ENCODE results near the gene PRPSAP2. TPM values are rescaled to one million over a fixed set of nuclear protein-coding genes. Genes with fewer than 3 reads are reported as not detected.
"Not testable (repeated sequence)": the region's sequence is repeated elsewhere in the genome, so short reads cannot be mapped to it uniquely, and the experiment has no call there.

Gene PRPSAP2
- total RNA-seq, 1 donor from 2014 or later, result 74.0 TPM

DNA sequence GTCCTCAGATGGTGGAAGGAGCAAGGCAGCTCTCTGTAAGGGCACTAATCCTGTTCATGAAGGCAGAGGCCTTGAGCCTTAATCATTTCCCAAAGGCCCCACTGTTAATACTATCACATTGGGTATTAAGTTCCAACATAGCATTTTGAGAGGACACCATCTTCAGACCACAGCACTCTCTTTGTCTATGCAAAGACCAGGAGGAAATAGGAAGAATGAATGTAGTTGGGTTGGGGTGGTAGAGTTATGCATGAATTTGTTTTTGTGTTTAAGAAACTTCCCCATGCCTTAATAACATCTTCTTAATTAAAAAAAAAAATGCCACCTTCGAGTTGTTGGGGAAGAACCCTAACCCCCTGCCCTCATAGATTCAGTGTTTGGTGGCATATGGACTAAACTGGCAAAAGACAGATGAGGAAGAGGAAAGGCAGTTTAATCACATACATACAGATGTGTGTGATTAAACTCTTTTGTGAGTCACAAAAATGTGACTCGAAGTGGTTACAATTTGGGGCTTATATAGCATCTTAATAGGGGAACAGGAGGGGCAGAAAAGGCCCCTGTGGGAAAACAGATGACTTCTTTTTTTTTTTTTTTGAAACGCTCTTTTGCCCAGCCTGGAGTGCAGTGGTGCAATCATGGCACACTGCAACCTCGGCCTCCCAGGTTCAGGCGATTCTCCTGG is 59.0 kb downstream of the PRPSAP2 start:
- intact Hi-C loops (cut with micrococcal nuclease), result no loop called here
- no peaks in the 10 kb centered on the region for H3K27me3 Mint-ChIP-seq
- H3K4me1 Mint-ChIP-seq, result peaks cover 35% of the 10 kb centered on the region
- no peak overlapping the region for H3K27ac Mint-ChIP-seq
- peaks cover 55% of the 10 kb centered on the region for H3K36me3 Mint-ChIP-seq (ENCODE audit: low read depth)
- H3K9me3 Mint-ChIP-seq, result no peaks in the 10 kb centered on the region
- DNase-seq, result no peak
- no peak overlapping the region for H3K4me3 Mint-ChIP-seq

DNA sequence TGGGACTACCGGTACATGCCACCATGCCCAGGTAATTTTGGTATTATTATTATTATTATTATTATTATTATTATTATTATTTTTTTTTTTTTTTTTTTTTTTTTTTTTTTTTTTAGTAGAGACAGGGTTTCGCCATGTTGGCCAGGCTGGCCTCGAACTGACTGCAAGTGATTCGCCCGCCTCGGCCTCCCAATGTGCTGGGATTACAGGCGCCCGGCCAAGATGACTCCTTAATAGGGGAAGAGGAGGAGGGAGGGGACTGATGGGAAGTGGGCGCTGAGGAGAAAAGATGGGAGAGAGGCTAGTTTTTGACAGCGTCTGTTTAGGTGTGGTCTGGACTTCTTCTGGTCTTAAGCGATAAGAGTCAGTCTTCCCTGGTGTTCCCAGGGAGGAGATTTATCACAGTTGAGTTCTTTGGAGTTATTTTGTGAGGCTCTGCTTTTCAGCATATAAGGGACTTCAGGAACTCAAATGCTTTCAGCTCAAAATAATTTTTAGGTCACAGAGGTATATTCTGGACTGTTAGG is 59.6 kb downstream of the PRPSAP2 start:
- Mint-ChIP-seq H3K36me3 (ENCODE audit: low read depth) (peaks cover 50% of the 10 kb centered on the region), H3K27ac (no peak overlapping the region), H3K4me1 (peaks cover 39% of the 10 kb centered on the region), H3K27me3 (no peaks in the 10 kb centered on the region), H3K4me3 (no peak overlapping the region), H3K9me3 (no peaks in the 10 kb centered on the region)
- DNase-seq, result no peak
- intact Hi-C loops (cut with micrococcal nuclease), result no loop called here

DNA sequence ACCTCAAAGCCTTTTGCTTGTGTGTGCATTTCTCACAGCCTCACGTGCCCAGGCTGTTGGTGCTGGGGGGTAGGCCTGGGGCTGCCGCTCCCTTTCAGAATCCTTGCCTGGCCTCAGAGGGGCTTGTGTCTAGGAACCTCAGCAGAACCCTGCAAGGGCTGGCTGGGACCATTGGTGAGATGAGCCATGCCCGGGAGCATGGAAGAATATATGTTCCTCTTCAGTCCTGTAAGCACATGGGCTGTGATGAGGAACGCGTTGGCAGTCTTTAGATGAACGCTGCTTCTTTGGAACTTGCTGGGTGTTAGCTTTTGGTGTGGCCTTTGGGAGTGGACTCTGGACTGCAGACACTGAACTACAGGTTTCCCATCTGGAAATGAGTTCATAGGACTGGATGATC is 62.0 kb downstream of the PRPSAP2 start:
- peaks cover 45% of the 10 kb centered on the region for H3K4me1 Mint-ChIP-seq
- no peaks in the 10 kb centered on the region for H3K9me3 Mint-ChIP-seq
- peaks cover 46% of the 10 kb centered on the region for H3K36me3 Mint-ChIP-seq (ENCODE audit: low read depth)
- H3K27ac Mint-ChIP-seq, result peak overlapping the region; percentile 8
- no peak for DNase-seq
- no peak overlapping the region for H3K4me3 Mint-ChIP-seq
- H3K27me3 Mint-ChIP-seq, result no peaks in the 10 kb centered on the region
- intact Hi-C loops (cut with micrococcal nuclease), result no loop called here

GRCh38 chr17:18920911-18921441 is 63.0 kb downstream of the PRPSAP2 start:
- Mint-ChIP-seq H3K36me3 (ENCODE audit: low read depth) (peaks cover 42% of the 10 kb centered on the region), H3K27me3 (no peaks in the 10 kb centered on the region), H3K27ac (peak overlapping the region; percentile 90), H3K4me3 (peak overlapping the region; percentile 64), H3K9me3 (no peaks in the 10 kb centered on the region), H3K4me1 (peaks cover 54% of the 10 kb centered on the region)
- peak; percentile 70 for DNase-seq
- intact Hi-C loops (cut with micrococcal nuclease), result no loop called here

DNA sequence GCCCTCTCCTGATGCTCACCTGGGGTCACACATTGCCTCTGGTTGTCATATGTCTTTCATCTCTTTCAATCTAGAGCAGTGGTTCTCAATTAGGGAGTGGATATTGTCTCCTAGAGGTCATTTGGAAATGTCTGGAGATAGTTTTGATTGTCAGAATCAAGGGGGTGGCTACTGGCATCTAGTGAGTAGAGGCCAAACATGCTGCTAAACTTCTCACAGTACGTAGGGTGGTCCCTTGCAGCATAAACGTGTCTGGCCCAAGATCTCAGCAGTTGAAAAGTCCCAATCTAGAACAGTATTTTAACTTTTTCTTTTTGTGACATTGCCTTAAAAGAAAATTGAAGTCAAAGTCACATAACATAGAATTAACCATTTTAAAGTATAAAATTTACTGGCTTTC is 63.6 kb downstream of the PRPSAP2 start:
- intact Hi-C loops (cut with micrococcal nuclease), result no loop called here
- Mint-ChIP-seq H3K27me3 (no peaks in the 10 kb centered on the region), H3K4me3 (peak overlapping the region; percentile 64), H3K4me1 (peaks cover 54% of the 10 kb centered on the region), H3K36me3 (ENCODE audit: low read depth) (peaks cover 37% of the 10 kb centered on the region), H3K9me3 (no peaks in the 10 kb centered on the region), H3K27ac (peak overlapping the region; percentile 90)
- no peak for DNase-seq

- Mint-ChIP-seq H3K9me3 (no peaks in the 10 kb centered on the region), H3K27ac (peak overlapping the region; percentile 90), H3K4me1 (peaks cover 51% of the 10 kb centered on the region), H3K4me3 (peak overlapping the region; percentile 64), H3K27me3 (no peaks in the 10 kb centered on the region), H3K36me3 (ENCODE audit: low read depth) (peaks cover 36% of the 10 kb centered on the region)
- intact Hi-C loops (cut with micrococcal nuclease), result loop anchor here (1.0 kb wide), 2 partner anchors 21 to 62 kb away; no protein-coding TSS in a partner anchor
- peak; percentile 69 for DNase-seq
These were observed 64.1 kb downstream of the PRPSAP2 start for GRCh38 chr17:18921912-18922451.

GRCh38 chr17:18922596-18922995 is 64.7 kb downstream of the PRPSAP2 start:
- Mint-ChIP-seq H3K36me3 (ENCODE audit: low read depth) (peaks cover 35% of the 10 kb centered on the region), H3K27ac (peak overlapping the region; percentile 90), H3K4me1 (peaks cover 48% of the 10 kb centered on the region)
- H3K27me3 Mint-ChIP-seq, DNase-seq, H3K9me3 Mint-ChIP-seq, H3K4me3 Mint-ChIP-seq: not testable (repeated sequence)
- intact Hi-C loops (cut with micrococcal nuclease), result loop anchor here (1.0 kb wide), 2 partner anchors 21 to 62 kb away; no protein-coding TSS in a partner anchor

DNA sequence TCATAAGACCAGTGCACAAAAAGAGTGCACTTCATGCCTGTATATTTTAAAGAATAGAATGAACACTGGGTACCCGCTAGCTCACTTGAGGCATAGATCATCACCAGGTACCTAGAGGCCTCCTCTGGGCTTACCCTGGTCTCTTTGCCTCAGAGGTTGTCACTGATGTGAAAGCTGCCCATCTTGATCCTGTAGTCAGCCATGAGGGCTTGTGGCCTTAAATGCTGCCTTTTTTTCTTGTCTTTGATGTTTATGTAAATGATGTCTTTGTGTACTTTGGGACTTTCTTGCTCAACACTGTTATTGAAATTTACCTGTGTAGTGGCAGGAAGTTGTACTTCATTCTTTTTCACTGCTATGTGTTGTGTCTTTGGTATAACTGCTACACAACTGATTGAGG is 67.3 kb downstream of the PRPSAP2 start:
- intact Hi-C loops (cut with micrococcal nuclease), result no loop called here
- Mint-ChIP-seq H3K4me3 (peak overlapping the region; percentile 3), H3K27me3 (no peaks in the 10 kb centered on the region), H3K27ac (peak overlapping the region; percentile 42), H3K9me3 (no peaks in the 10 kb centered on the region), H3K4me1 (peaks cover 33% of the 10 kb centered on the region), H3K36me3 (ENCODE audit: low read depth) (peaks cover 38% of the 10 kb centered on the region)
- DNase-seq, result peak; percentile 71

- peaks cover 50% of the 10 kb centered on the region for H3K36me3 Mint-ChIP-seq (ENCODE audit: low read depth)
- H3K9me3 Mint-ChIP-seq, result no peaks in the 10 kb centered on the region
- no peak overlapping the region for H3K4me3 Mint-ChIP-seq
- no peaks in the 10 kb centered on the region for H3K27me3 Mint-ChIP-seq
- no peak overlapping the region for H3K27ac Mint-ChIP-seq
- peaks cover 32% of the 10 kb centered on the region for H3K4me1 Mint-ChIP-seq
- no peak for DNase-seq
- intact Hi-C loops (cut with micrococcal nuclease), result no loop called here
These were observed 70.7 kb downstream of the PRPSAP2 start for GRCh38 chr17:18928628-18929125.

- Mint-ChIP-seq H3K4me3 (no peak overlapping the region), H3K27ac (no peak overlapping the region), H3K36me3 (ENCODE audit: low read depth) (peaks cover 33% of the 10 kb centered on the region), H3K9me3 (no peaks in the 10 kb centered on the region), H3K27me3 (no peaks in the 10 kb centered on the region), H3K4me1 (peaks cover 20% of the 10 kb centered on the region)
- intact Hi-C loops (cut with micrococcal nuclease), result no loop called here
- DNase-seq, result no peak
These were observed 74.6 kb downstream of the PRPSAP2 start for GRCh38 chr17:18932360-18933055.

DNA sequence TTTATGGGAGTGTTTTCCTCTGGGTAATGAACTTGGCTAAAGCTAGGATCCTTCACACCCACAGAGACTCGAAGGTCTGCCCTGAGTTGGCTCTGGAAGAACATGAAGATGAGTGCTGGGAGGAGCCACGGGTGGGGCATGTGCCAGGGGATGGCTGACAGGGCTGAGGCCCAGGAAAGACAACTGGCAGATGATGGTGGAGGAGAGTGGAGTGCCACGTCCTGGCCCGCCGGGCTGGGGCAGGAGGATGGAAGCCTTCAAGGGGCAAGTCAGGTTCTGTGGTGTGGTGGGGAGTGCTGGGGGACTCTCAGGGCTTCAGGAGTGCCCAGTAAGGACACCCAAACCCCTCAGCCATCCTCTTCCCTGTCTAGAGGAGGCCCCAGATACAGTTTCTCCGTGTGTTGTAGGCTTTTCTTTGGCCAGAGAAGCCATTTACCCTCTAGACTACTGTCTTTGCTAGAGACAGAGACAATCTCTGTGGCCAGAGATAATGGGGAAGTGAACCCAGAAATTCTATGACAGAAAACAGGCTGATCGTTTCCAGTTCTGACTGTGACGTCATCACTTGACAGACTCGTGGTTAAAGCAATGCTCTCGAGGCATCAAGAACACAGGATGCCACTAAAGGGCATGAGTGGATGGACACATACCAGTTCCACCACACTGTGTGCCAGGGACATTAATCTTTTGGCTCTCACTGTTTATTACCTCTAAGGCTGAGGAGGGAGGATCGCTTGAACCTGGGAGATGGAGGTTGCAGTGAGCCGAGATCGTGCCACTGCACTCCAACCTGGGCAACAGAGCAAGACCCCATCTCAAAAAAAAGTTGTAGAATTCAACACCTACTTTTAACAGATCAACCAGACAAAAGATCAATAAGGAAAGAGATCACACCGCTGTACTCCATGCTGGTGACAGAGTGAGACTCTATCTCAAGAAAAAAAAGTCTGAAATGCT is 75.4 kb downstream of the PRPSAP2 start:
- DNase-seq, result no peak
- Mint-ChIP-seq H3K27me3 (no peaks in the 10 kb centered on the region), H3K9me3 (no peaks in the 10 kb centered on the region), H3K27ac (peak overlapping the region; percentile 8), H3K4me3 (no peak overlapping the region), H3K4me1 (peaks cover 20% of the 10 kb centered on the region), H3K36me3 (ENCODE audit: low read depth) (peaks cover 30% of the 10 kb centered on the region)
- intact Hi-C loops (cut with micrococcal nuclease), result no loop called here

DNA sequence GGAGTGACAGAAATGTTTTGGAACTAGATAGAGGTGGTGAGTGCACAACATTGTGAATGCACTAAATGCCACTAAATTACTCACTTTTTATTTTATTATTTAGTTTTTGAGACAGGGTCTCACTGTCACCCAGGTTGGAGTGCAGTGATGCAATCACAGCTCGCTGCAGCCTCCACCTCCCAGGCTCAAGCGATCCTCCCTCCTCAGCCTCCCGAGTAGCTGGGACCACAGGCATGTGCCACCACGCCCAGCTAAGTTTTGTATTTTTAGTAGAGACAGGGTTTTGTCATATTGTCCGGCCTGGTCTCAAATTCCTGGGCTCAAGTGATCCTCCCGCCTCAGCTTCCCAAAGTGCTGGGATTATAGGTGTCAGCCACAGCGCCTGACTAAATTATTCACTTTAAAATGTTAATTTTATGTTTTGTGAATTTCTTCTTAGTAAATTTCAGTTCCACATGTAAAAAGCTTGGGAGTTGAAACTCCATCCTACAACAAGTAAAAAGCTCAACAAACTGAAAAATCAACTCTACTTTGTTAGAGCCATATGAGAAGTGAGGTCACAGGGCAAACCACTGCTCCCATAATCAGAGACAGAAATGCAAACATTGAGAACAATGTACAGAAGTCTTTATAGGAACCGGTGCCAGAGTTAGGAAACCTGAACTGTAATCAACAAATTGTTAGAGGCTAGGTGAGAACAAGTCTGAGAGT is 80.2 kb downstream of the PRPSAP2 start:
- intact Hi-C loops (cut with micrococcal nuclease), result no loop called here
- H3K4me3 Mint-ChIP-seq, result no peak overlapping the region
- H3K9me3 Mint-ChIP-seq, result no peaks in the 10 kb centered on the region
- peaks cover 13% of the 10 kb centered on the region for H3K27me3 Mint-ChIP-seq
- H3K27ac Mint-ChIP-seq, result no peak overlapping the region
- peaks cover 3% of the 10 kb centered on the region for H3K36me3 Mint-ChIP-seq (ENCODE audit: low read depth)
- no peak for DNase-seq
- H3K4me1 Mint-ChIP-seq, result peaks cover 5% of the 10 kb centered on the region

DNA sequence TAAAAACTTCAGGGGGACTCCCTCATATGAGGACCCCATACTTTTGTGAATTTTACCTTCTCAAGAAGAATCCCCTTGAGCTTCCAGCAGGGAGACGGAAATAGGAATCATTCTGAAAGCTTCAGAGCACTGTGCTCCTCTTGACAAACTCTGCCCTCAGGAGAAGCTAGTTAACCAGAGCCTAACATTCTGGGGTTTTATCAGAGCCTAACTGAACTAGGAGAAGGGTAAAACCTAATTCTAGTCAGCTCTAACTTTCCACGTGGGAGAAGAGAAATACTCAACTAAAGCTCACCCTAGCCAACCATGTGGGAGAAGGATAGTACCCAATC is 80.7 kb downstream of the PRPSAP2 start:
- H3K4me1 Mint-ChIP-seq, result no peaks in the 10 kb centered on the region
- H3K36me3 Mint-ChIP-seq (ENCODE audit: low read depth), result no peaks in the 10 kb centered on the region
- peaks cover 13% of the 10 kb centered on the region for H3K27me3 Mint-ChIP-seq
- no peak overlapping the region for H3K27ac Mint-ChIP-seq
- DNase-seq, result no peak
- no peak overlapping the region for H3K4me3 Mint-ChIP-seq
- intact Hi-C loops (cut with micrococcal nuclease), result no loop called here
- H3K9me3 Mint-ChIP-seq, result no peaks in the 10 kb centered on the region
